ENCODE measurements around the gene TMEM154.

The TMEM154 gene

DNA sequence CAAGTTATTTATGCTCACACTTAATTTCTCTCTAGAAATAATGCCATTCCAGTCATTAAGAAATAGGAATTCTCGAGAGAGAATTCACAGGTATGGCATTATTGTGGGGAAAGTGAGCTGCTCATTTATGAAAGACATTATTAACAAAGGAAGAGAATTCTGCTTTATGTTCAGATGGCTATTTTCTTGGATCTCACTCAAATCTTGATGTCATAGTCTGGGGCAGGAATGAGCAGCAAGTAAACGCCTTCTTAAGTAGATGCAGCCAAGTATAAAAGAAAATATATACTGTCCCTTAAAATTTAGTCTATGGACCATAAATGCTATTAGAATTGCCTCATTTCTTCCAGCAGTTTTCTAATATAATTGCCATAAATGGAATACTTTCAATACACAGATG lies 85.7 kb downstream of the TMEM154 start:
- TF ChIP-seq, protein P1, sequence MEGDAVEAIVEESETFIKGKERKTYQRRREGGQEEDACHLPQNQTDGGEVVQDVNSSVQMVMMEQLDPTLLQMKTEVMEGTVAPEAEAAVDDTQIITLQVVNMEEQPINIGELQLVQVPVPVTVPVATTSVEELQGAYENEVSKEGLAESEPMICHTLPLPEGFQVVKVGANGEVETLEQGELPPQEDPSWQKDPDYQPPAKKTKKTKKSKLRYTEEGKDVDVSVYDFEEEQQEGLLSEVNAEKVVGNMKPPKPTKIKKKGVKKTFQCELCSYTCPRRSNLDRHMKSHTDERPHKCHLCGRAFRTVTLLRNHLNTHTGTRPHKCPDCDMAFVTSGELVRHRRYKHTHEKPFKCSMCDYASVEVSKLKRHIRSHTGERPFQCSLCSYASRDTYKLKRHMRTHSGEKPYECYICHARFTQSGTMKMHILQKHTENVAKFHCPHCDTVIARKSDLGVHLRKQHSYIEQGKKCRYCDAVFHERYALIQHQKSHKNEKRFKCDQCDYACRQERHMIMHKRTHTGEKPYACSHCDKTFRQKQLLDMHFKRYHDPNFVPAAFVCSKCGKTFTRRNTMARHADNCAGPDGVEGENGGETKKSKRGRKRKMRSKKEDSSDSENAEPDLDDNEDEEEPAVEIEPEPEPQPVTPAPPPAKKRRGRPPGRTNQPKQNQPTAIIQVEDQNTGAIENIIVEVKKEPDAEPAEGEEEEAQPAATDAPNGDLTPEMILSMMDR (IDR thresholded peaks at IDR 0.05; ENCODE audit: low read depth, low read length, missing control alignments): no peak
- Histone ChIP-seq H3K4me3 (ENCODE audit: low read depth, low read length) (no peak overlapping the region), H3K27me3 (replicated peaks) (no peaks in the 10 kb centered on the region), H3K36me3 (replicated peaks) (no peaks in the 10 kb centered on the region), H3K27ac (no peak overlapping the region)
- DNase-seq: no peak
- in situ Hi-C loops (cut with HindIII; ENCODE audit: low pct_ligation_motif_present, low sequenced_read_pairs): no loop called here

DNA sequence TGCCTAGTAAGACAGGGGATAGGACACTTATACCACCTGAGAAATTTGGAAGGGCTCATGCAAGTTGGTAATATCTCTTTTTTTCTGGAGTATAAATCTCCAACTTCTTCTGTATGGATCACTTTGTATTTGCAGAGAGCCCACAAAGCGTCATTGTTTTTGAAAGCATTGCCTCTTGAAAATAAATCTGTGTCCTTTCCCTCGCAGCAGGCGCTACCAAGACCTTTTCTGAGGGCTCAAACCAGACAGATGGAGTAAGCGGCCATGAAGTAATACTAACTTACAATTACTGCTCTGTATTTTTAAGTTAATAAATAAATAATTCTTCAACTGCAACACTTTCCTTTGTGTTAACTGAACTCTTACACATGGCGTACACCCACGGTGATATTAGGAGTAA lies 87.9 kb downstream of the TMEM154 start:
- H3K36me3 ChIP-seq (replicated peaks): no peaks in the 10 kb centered on the region
- H3K4me3 ChIP-seq (ENCODE audit: low read depth, low read length): no peak overlapping the region
- H3K27me3 ChIP-seq (replicated peaks): no peaks in the 10 kb centered on the region
- H3K27ac ChIP-seq: no peak overlapping the region
- no peak for DNase-seq
- TF ChIP-seq, protein P1 (IDR thresholded peaks at IDR 0.05; ENCODE audit: low read depth, low read length, missing control alignments): no peak
- in situ Hi-C loops (cut with HindIII; ENCODE audit: low pct_ligation_motif_present, low sequenced_read_pairs): no loop called here

DNA sequence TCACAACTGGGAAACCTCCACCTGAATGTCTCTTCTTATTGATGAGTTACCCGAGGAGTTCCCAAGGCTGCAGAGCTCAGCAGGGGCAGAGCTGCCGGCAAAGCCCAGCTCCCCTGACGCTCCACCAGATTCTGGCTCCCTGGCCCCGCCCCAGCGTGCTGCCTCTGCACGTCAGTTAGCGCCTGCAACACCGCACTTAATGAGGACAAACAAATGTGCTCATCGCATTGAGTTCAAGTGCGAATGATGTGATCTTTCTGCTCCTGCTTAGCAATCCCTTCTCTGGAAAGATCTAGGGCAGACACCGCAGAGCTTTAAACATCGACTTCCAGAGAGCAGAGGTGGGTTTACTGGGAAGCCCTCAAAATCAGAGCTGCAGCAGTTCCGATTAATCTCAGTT lies 88.4 kb downstream of the TMEM154 start:
- peak; percentile 16 for DNase-seq
- H3K27ac ChIP-seq: no peak overlapping the region
- TF ChIP-seq, protein P1 (IDR thresholded peaks at IDR 0.05; ENCODE audit: low read depth, low read length, missing control alignments): no peak
- peak overlapping the region; percentile 20 for H3K4me3 ChIP-seq (ENCODE audit: low read depth, low read length)
- in situ Hi-C loops (cut with HindIII; ENCODE audit: low pct_ligation_motif_present, low sequenced_read_pairs): no loop called here
- no peaks in the 10 kb centered on the region for H3K27me3 ChIP-seq (replicated peaks)
- H3K36me3 ChIP-seq (replicated peaks): no peaks in the 10 kb centered on the region

DNA sequence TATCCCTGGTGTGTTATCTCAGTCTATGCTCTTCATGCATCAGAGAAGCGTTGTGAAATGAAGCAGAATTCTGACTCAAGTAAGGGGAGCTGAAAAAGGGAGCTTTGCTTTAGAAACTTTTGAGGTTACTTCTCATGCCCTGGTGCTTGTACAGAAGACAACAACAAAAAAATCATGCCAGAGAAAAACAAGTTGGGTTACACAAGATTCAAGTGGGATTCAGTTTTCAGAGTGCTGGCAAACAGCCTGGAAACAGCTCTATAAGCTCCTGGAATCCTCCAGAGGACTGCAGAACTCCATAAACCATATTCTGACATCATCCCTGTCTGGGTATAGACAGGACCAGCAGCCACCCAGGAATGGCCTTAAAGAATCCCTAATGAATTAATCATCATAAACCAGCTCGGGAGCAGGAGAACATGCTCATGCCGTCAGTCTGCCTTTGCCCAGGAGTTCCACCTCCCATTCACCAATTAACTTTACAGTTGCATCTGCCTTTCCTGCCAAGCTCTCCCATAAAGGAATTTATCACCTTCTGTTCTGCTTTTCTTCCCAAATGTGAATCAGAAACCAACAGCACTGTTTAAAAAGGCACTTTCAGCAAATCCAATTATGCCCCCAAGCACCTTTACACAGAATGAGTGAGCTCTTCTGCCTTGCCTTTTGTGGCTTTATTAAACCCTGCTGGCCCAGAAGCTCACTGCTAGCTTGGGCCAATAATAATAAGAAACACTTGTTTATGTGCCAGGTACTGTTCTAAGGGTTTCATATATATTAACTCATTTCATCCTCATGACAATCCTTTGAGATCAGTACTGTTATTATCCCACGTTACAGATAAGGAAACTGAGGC lies 89.4 kb downstream of the TMEM154 start:
- peak; percentile 93 for DNase-seq
- TF ChIP-seq, protein P1 (IDR thresholded peaks at IDR 0.05; ENCODE audit: low read depth, low read length, missing control alignments): peak; percentile 2
- Histone ChIP-seq H3K36me3 (replicated peaks) (no peaks in the 10 kb centered on the region), H3K27me3 (replicated peaks) (no peaks in the 10 kb centered on the region), H3K4me3 (ENCODE audit: low read depth, low read length) (no peak overlapping the region), H3K27ac (no peak overlapping the region)
- in situ Hi-C loops (cut with HindIII; ENCODE audit: low pct_ligation_motif_present, low sequenced_read_pairs): no loop called here

DNA sequence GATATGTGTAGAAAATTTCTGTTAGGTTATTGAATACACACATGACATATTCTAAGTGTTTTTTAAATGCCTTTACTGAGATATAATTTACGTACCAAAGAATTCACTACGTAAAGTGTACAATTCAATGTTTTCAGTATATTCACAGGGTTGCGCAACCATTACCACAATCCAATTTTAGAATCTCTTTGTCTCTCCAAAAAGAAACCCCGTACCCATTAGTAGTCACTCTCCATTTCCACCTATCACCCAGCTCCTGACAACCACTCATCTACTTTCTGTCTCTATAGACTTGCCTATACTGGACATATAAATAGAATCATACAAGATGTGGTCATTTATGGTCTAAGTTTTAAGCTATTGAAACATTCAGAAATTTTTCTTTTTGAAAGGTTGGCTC lies 90.9 kb downstream of the TMEM154 start:
- no peak overlapping the region for H3K4me3 ChIP-seq (ENCODE audit: low read depth, low read length)
- H3K36me3 ChIP-seq (replicated peaks): no peaks in the 10 kb centered on the region
- H3K27ac ChIP-seq: no peak overlapping the region
- no peak for DNase-seq
- no peaks in the 10 kb centered on the region for H3K27me3 ChIP-seq (replicated peaks)
- in situ Hi-C loops (cut with HindIII; ENCODE audit: low pct_ligation_motif_present, low sequenced_read_pairs): no loop called here
- TF ChIP-seq, protein P1 (IDR thresholded peaks at IDR 0.05; ENCODE audit: low read depth, low read length, missing control alignments): no peak

DNA sequence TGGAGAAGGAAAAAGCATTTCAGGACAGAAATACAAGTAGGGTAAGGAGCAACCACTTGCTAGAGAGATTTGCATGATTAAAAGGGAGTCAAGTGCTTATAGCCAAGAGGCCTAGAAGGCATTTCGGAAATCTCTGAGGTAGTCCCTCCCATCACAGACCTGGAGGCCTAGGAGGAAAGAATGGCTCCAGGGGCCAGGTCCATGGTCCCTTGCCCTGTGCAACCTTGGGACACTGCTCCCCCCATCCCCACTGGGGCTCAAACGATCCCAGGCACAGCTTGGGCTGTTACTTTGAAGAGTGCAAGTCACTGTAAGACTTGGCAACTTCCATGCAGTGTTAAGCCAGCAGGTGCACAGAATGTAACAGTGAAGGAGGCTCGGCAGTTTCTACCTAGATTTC lies 92.7 kb downstream of the TMEM154 start:
- Histone ChIP-seq H3K27me3 (replicated peaks) (no peaks in the 10 kb centered on the region), H3K27ac (no peak overlapping the region), H3K4me3 (ENCODE audit: low read depth, low read length) (no peak overlapping the region), H3K36me3 (replicated peaks) (no peaks in the 10 kb centered on the region)
- in situ Hi-C loops (cut with HindIII; ENCODE audit: low pct_ligation_motif_present, low sequenced_read_pairs): no loop called here
- TF ChIP-seq, protein P1 (IDR thresholded peaks at IDR 0.05; ENCODE audit: low read depth, low read length, missing control alignments): no peak
- DNase-seq: no peak
